Measurements from ENCODE around the gene PYGM.

Gene PYGM

GRCh38 chr11:64766881-64767280, 7.1 kb upstream of the PYGM start:
- no peak for DNase-seq

- no peak for DNase-seq
These were observed 6.3 kb upstream of the PYGM start for GRCh38 chr11:64765851-64766665.

- no peak for DNase-seq
These were observed 5.6 kb upstream of the PYGM start for GRCh38 chr11:64765291-64765850.

- no peak for DNase-seq
These were observed 5.0 kb upstream of the PYGM start for GRCh38 chr11:64764753-64765152.

- no peak for DNase-seq
These were observed 4.4 kb upstream of the PYGM start for GRCh38 chr11:64764040-64764611.

- DNase-seq: no peak
These were observed 3.8 kb upstream of the PYGM start for GRCh38 chr11:64763526-64764039.

- DNase-seq: no peak
These were observed 3.1 kb upstream of the PYGM start for GRCh38 chr11:64762674-64763525.

GRCh38 chr11:64762277-64762673, 2.5 kb upstream of the PYGM start:
- no peak for DNase-seq

- DNase-seq: no peak
These were observed 1.1 kb upstream of the PYGM start for GRCh38 chr11:64760759-64761420.

- no peak for DNase-seq
These were observed 548 bp downstream of the PYGM start for GRCh38 chr11:64759131-64759721.

- no peak for DNase-seq
These were observed 1.3 kb downstream of the PYGM start for GRCh38 chr11:64758330-64759079.

GRCh38 chr11:64757549-64758329, 2.0 kb downstream of the PYGM start:
- no peak for DNase-seq

GRCh38 chr11:64755681-64756361, 4.0 kb downstream of the PYGM start:
- DNase-seq: no peak

GRCh38 chr11:64754919-64755662, 4.7 kb downstream of the PYGM start:
- no peak for DNase-seq

GRCh38 chr11:64754124-64754918, 5.5 kb downstream of the PYGM start:
- no peak for DNase-seq

GRCh38 chr11:64753380-64754123, 6.2 kb downstream of the PYGM start:
- no peak for DNase-seq

- no peak for DNase-seq
These were observed 6.8 kb downstream of the PYGM start for GRCh38 chr11:64753019-64753379.

Measured in NCI-H1105 treated with DMSO at 0.1 percent for 48 hours (cell line).